Measurements from ENCODE around the gene INTS2. TPM values are rescaled to one million over a fixed set of nuclear protein-coding genes. Genes with fewer than 3 reads are reported as not detected.

The INTS2 gene
- polyA plus RNA-seq, 1 donor (not counting 4 experiments of a cell fraction or from before 2014, with no cell fraction given), result 10.4 TPM

DNA sequence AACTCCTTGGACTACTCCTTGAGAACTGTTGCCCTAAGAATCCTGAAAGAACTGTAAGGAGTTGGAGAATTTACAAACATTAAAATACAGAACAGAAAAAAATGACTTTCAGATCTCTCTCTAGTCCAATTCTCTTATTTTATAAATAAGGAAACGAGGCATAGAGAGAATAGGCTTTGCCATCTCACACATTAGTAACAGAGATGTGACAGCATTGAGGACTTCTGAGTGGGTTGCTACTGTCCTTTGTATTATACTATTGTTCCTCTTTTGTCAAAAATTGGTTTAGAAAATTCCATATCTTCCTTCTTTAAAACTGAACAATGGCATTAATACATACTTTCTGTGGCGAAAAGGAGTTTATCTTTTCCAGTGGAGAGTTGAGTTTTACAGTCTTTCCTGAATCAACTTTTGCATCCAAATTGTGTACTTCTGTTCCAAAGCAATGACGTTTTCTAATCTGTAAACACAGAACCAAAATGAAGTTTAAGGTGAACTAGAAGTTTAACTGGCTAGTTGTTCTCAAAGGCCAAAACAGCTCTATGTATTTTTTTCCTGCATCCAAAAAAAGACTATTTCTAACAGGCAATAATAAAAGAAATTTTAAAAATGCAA is 80.9 kb downstream of the INTS2 start:
- Histone ChIP-seq H3K4me2 (ENCODE audit: control insufficient read depth, extremely low read depth, insufficient read depth, low read depth, low read length) (no peak overlapping the region), H3K36me3 (ENCODE audit: control insufficient read depth in 2 of 2, extremely low read depth in 1 of 2, insufficient read depth in 2 of 2, low read length in 2 of 2) (no peaks in the 10 kb centered on the region), H3K9me1 (ENCODE audit: control insufficient read depth, extremely low read depth, insufficient read depth, low read length) (no peaks in the 10 kb centered on the region), H4K20me1 (ENCODE audit: control insufficient read depth, extremely low read depth, insufficient read depth, low read length) (no peaks in the 10 kb centered on the region), H3K27me3 (ENCODE audit: control insufficient read depth, extremely low read depth, insufficient read depth, low read length) (no peaks in the 10 kb centered on the region), H3K9me3 (ENCODE audit: control insufficient read depth, low read depth, low read length) (no peaks in the 10 kb centered on the region), H3K9ac (ENCODE audit: control insufficient read depth, extremely low read depth, insufficient read depth, low read length) (no peak overlapping the region), H3K4me1 (ENCODE audit: control insufficient read depth, extremely low read depth, insufficient read depth, low read length) (no peaks in the 10 kb centered on the region), H3K27ac (ENCODE audit: control insufficient read depth, insufficient read depth, low read length) (no peak overlapping the region), H3K79me2 (ENCODE audit: control insufficient read depth, insufficient read depth, low read length) (no peaks in the 10 kb centered on the region), H3K4me3 (ENCODE audit: control insufficient read depth in 2 of 3, extremely low read depth in 1 of 3, insufficient read depth in 2 of 3, low read depth in 1 of 3, low read length in 3 of 3) (no peak overlapping the region), H2AFZ (ENCODE audit: control insufficient read depth, low read length) (no peak overlapping the region)
- TF ChIP-seq EZH2 (IDR thresholded peaks at IDR 0.05; ENCODE audit: low read length), result no peak
- TF ChIP-seq, protein P1, sequence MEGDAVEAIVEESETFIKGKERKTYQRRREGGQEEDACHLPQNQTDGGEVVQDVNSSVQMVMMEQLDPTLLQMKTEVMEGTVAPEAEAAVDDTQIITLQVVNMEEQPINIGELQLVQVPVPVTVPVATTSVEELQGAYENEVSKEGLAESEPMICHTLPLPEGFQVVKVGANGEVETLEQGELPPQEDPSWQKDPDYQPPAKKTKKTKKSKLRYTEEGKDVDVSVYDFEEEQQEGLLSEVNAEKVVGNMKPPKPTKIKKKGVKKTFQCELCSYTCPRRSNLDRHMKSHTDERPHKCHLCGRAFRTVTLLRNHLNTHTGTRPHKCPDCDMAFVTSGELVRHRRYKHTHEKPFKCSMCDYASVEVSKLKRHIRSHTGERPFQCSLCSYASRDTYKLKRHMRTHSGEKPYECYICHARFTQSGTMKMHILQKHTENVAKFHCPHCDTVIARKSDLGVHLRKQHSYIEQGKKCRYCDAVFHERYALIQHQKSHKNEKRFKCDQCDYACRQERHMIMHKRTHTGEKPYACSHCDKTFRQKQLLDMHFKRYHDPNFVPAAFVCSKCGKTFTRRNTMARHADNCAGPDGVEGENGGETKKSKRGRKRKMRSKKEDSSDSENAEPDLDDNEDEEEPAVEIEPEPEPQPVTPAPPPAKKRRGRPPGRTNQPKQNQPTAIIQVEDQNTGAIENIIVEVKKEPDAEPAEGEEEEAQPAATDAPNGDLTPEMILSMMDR (optimal IDR thresholded peaks at IDR 0.05 in 1 of 3, IDR thresholded peaks at IDR 0.05 in 1 of 3, conservative IDR thresholded peaks at IDR 0.05 in 1 of 3; ENCODE audit: extremely low read depth in 1 of 3, insufficient read depth in 2 of 3, low read length in 3 of 3), result no peak
- dilution Hi-C loops (cut with MboI; ENCODE audit: extremely low pct_ligation_motif_present, low sequenced_read_pairs), result no loop called here
- DNase-seq (ENCODE audit: low read depth, low spot score) (no peak), FAIRE-seq (no peak)

DNA sequence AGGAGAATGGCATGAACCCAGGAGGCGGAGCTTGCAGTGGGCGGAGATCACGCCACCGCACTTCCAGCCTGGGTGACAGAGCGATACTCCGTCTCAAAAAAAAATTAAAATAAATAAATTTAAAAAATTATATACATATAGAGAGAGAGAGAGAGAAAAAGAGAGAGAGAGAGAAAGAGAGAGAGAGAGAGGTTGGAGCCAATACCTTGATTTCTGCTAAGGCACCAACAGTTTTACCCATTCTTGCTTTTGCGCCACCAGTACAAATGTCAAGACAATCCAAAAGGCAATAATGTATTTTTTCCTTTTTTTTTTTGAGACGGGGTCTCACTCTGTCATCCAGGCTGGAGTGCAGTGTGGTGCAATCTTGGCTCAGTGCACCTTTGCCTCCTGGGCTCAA is 81.7 kb downstream of the INTS2 start:
- H3K9ac ChIP-seq (ENCODE audit: control insufficient read depth, extremely low read depth, insufficient read depth, low read length), result no peak overlapping the region
- DNase-seq (ENCODE audit: low read depth, low spot score), result no peak
- H3K4me2 ChIP-seq (ENCODE audit: control insufficient read depth, extremely low read depth, insufficient read depth, low read depth, low read length), result no peak overlapping the region
- TF ChIP-seq, protein P1 (optimal IDR thresholded peaks at IDR 0.05 in 1 of 3, IDR thresholded peaks at IDR 0.05 in 1 of 3, conservative IDR thresholded peaks at IDR 0.05 in 1 of 3; ENCODE audit: extremely low read depth in 1 of 3, insufficient read depth in 2 of 3, low read length in 3 of 3), result no peak
- TF ChIP-seq EZH2 (IDR thresholded peaks at IDR 0.05; ENCODE audit: low read length), result no peak
- H3K9me1 ChIP-seq (ENCODE audit: control insufficient read depth, extremely low read depth, insufficient read depth, low read length), result no peaks in the 10 kb centered on the region
- H3K27ac ChIP-seq (ENCODE audit: control insufficient read depth, insufficient read depth, low read length), result no peak overlapping the region
- dilution Hi-C loops (cut with MboI; ENCODE audit: extremely low pct_ligation_motif_present, low sequenced_read_pairs), result no loop called here
- H3K4me3 ChIP-seq (ENCODE audit: control insufficient read depth in 2 of 3, extremely low read depth in 1 of 3, insufficient read depth in 2 of 3, low read depth in 1 of 3, low read length in 3 of 3), result no peak overlapping the region
- no peak overlapping the region for H2AFZ ChIP-seq (ENCODE audit: control insufficient read depth, low read length)
- H4K20me1 ChIP-seq (ENCODE audit: control insufficient read depth, extremely low read depth, insufficient read depth, low read length), result no peaks in the 10 kb centered on the region
- no peaks in the 10 kb centered on the region for H3K27me3 ChIP-seq (ENCODE audit: control insufficient read depth, extremely low read depth, insufficient read depth, low read length)
- no peaks in the 10 kb centered on the region for H3K4me1 ChIP-seq (ENCODE audit: control insufficient read depth, extremely low read depth, insufficient read depth, low read length)
- H3K79me2 ChIP-seq (ENCODE audit: control insufficient read depth, insufficient read depth, low read length), result no peaks in the 10 kb centered on the region
- no peak for FAIRE-seq
- no peaks in the 10 kb centered on the region for H3K9me3 ChIP-seq (ENCODE audit: control insufficient read depth, low read depth, low read length)
- H3K36me3 ChIP-seq (ENCODE audit: control insufficient read depth in 2 of 2, extremely low read depth in 1 of 2, insufficient read depth in 2 of 2, low read length in 2 of 2), result peaks cover 0 to 4% of the 10 kb centered on the region in 2 experiments
